Measurements from ENCODE around the gene SLC22A17. TPM values are rescaled to one million over a fixed set of nuclear protein-coding genes. Genes with fewer than 3 reads are reported as not detected.

Gene SLC22A17
- total and polyA plus RNA-seq, 2 of the 8 experiments (the other 6 are each of a cell fraction or from before 2014, with no cell fraction given) = 43.0 to 49.0 TPM

DNA sequence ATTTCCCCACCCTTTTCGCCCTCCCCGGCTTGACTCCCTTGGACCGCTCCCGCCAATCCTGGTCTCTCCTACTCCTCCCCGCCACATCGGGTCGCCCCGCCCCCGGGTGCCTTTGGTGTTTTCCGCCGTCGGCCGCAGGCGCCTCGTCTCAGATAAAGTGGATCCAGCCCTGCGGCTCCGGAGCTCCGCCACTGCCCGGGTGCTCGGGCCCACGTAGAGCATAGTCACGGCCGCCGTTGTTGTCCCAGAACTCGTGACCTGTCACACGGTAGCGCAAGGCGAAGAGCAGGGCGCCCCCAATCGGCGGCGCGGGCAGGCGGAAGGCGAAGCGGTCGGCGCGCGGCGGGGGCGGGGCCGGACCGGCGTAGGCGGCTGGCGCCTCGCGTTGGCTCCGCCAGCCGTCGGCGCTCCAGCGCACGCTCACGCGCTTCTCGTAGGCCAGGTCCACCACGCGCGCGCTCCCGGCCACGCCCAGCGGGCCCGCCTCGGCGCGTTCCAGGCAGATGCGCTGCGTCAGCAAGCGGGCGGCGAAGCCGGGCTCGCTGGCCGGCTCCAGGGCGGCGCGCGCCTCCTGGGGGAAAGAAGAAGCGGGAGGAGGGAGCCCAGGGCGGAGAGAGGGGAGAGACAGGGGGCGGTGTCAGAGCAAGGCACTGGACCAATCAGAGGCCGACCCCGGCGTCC is 51.3 kb downstream of the SLC22A17 start (continued):
- no peak; the same call in 1 of the 2 replicates for TF ChIP-seq RBBP5 (IDR thresholded peaks at IDR 0.05; ENCODE audit: borderline replicate concordance, low read depth, low read length)
- no peak for TF ChIP-seq POU5F1 (IDR thresholded peaks at IDR 0.05; ENCODE audit: low read depth, low read length)
- peak; percentile 17; the same call in 1 of the 2 replicates for TF ChIP-seq PHF8 (conservative IDR thresholded peaks at IDR 0.05; ENCODE audit: low read depth, low read length)
- no peak for TF ChIP-seq E2F6 (IDR thresholded peaks at IDR 0.05)
- TF ChIP-seq SP2 (IDR thresholded peaks at IDR 0.05; ENCODE audit: low read length) = no peak
- TF ChIP-seq EGR1 (IDR thresholded peaks at IDR 0.05; ENCODE audit: borderline replicate concordance, low read depth, low read length) = peak; percentile 90
- TF ChIP-seq SP1 (IDR thresholded peaks at IDR 0.05; ENCODE audit: low read depth, low read length) = 0 out of 2 replicates have a peak, but pooled peaks have one; percentile 13
- no peak for TF ChIP-seq CEBPB (IDR thresholded peaks at IDR 0.05; ENCODE audit: low read depth, low read length)
- TF ChIP-seq CTCF (IDR thresholded peaks at IDR 0.05; ENCODE audit: control extremely low read depth in 1 of 3, insufficient read depth in 1 of 3, low read depth in 1 of 3, low read length in 3 of 3) = peak; percentile 71 to 93 (median 80)
- TF ChIP-seq, protein P1, sequence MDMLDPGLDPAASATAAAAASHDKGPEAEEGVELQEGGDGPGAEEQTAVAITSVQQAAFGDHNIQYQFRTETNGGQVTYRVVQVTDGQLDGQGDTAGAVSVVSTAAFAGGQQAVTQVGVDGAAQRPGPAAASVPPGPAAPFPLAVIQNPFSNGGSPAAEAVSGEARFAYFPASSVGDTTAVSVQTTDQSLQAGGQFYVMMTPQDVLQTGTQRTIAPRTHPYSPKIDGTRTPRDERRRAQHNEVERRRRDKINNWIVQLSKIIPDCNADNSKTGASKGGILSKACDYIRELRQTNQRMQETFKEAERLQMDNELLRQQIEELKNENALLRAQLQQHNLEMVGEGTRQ (IDR thresholded peaks at IDR 0.05; ENCODE audit: low read length) = peak; percentile 47; the same call in 1 of the 2 replicates
- no peak for TF ChIP-seq RXRA (IDR thresholded peaks at IDR 0.05; ENCODE audit: insufficient read depth, low read depth, low read length)
- TF ChIP-seq KDM1A (IDR thresholded peaks at IDR 0.05; ENCODE audit: borderline replicate concordance, low read length) = no peak
- no peak for TF ChIP-seq CHD2 (IDR thresholded peaks at IDR 0.05; ENCODE audit: low read length)
- TF ChIP-seq JUND (IDR thresholded peaks at IDR 0.05; ENCODE audit: low read length) = no peak
- no peak for TF ChIP-seq KDM5A (IDR thresholded peaks at IDR 0.05; ENCODE audit: low read length)
- TF ChIP-seq SRF (IDR thresholded peaks at IDR 0.05; ENCODE audit: low read depth, low read length) = no peak
- TF ChIP-seq TAF7 (optimal IDR thresholded peaks at IDR 0.05; ENCODE audit: borderline replicate concordance, low read depth, low read length) = peak; percentile 37
- peak; percentile 54; the same call in 1 of the 2 replicates for TF ChIP-seq FOSL1 (IDR thresholded peaks at IDR 0.05; ENCODE audit: insufficient read depth, low read depth, low read length)
- no peak for TF ChIP-seq POLR2A (IDR thresholded peaks at IDR 0.05; ENCODE audit: control extremely low read depth in 1 of 2, low read depth in 2 of 2, low read length in 2 of 2)
- peak; percentile 60; the same call in 1 of the 2 replicates for TF ChIP-seq MAFK (IDR thresholded peaks at IDR 0.05; ENCODE audit: low read depth, low read length)
- TF ChIP-seq BCL11A (IDR thresholded peaks at IDR 0.05; ENCODE audit: low read depth in 2 of 2, low read length in 2 of 2) = no peak

Data from H1 (cell line).